Measurements from ENCODE around the gene HOOK2.

Gene HOOK2

DNA sequence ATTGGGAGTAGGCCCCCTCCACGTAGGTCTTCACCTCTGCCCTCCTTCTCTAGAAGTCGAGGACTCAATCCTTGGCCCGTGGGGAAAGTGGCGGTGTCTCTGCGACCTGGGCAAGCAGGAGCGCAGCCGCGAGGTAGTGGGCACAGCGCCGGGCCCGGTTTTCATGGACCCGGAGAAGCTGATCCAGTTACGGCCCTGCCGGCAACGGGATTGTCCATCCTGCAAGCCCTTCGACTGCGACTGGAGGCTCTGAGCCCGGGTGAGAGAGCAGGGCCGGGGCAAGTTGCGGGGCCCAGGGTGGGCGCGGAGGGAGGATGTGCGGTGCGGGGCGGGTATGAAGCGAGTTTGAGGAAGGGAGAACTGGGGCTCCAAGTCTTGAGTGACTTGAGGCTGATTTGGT lies 28.7 kb upstream of the HOOK2 start:
- Histone ChIP-seq H3K36me3 (ENCODE audit: control insufficient read depth in 2 of 2, insufficient read depth in 1 of 2, low read length in 2 of 2) (peaks cover 17 to 31% of the 10 kb centered on the region in 2 experiments; a peak in 2 of 3 replicates), H3K9me3 (ENCODE audit: control insufficient read depth, insufficient read depth, low read depth, low read length) (no peaks in the 10 kb centered on the region), H3K4me1 (ENCODE audit: control insufficient read depth, insufficient read depth, low read length) (no peaks in the 10 kb centered on the region; the same call in 1 of the 2 replicates), H3K4me3 (ENCODE audit: low read depth, low read length) (no peak overlapping the region), H3K27ac (ENCODE audit: extremely low read depth, low read depth, low read length) (no peak overlapping the region)
- CTCF ChIA-PET: interaction anchor here (0.6 to 16.5 kb wide), 3 partner anchors 21 to 43 kb away, joined by 3 to 386 read pairs (median 6); no protein-coding TSS in a partner anchor
- POLR2A ChIA-PET: no interaction called here
- TF ChIP-seq KLF8 (tag by site-specific recombination; IDR thresholded peaks at IDR 0.05) (no peak), ZNF133 (tag by site-specific recombination; IDR thresholded peaks at IDR 0.05) (no peak), ZNF311 (tag by site-specific recombination; IDR thresholded peaks at IDR 0.05; ENCODE audit: borderline replicate concordance) (no peak), ZNF169 (tag by site-specific recombination; IDR thresholded peaks at IDR 0.05) (no peak), ZNF707 (tag by site-specific recombination; IDR thresholded peaks at IDR 0.05) (no peak), PRDM1 (tag by site-specific recombination; IDR thresholded peaks at IDR 0.05) (no peak), ZNF155 (tag by site-specific recombination; IDR thresholded peaks at IDR 0.05) (no peak), ZSCAN16 (tag by site-specific recombination; IDR thresholded peaks at IDR 0.05) (no peak), ZBTB17 (tag by site-specific recombination; IDR thresholded peaks at IDR 0.05) (no peak), ZBTB8A (tag by site-specific recombination; IDR thresholded peaks at IDR 0.05) (no peak)
- TF ChIP-seq, protein P1, sequence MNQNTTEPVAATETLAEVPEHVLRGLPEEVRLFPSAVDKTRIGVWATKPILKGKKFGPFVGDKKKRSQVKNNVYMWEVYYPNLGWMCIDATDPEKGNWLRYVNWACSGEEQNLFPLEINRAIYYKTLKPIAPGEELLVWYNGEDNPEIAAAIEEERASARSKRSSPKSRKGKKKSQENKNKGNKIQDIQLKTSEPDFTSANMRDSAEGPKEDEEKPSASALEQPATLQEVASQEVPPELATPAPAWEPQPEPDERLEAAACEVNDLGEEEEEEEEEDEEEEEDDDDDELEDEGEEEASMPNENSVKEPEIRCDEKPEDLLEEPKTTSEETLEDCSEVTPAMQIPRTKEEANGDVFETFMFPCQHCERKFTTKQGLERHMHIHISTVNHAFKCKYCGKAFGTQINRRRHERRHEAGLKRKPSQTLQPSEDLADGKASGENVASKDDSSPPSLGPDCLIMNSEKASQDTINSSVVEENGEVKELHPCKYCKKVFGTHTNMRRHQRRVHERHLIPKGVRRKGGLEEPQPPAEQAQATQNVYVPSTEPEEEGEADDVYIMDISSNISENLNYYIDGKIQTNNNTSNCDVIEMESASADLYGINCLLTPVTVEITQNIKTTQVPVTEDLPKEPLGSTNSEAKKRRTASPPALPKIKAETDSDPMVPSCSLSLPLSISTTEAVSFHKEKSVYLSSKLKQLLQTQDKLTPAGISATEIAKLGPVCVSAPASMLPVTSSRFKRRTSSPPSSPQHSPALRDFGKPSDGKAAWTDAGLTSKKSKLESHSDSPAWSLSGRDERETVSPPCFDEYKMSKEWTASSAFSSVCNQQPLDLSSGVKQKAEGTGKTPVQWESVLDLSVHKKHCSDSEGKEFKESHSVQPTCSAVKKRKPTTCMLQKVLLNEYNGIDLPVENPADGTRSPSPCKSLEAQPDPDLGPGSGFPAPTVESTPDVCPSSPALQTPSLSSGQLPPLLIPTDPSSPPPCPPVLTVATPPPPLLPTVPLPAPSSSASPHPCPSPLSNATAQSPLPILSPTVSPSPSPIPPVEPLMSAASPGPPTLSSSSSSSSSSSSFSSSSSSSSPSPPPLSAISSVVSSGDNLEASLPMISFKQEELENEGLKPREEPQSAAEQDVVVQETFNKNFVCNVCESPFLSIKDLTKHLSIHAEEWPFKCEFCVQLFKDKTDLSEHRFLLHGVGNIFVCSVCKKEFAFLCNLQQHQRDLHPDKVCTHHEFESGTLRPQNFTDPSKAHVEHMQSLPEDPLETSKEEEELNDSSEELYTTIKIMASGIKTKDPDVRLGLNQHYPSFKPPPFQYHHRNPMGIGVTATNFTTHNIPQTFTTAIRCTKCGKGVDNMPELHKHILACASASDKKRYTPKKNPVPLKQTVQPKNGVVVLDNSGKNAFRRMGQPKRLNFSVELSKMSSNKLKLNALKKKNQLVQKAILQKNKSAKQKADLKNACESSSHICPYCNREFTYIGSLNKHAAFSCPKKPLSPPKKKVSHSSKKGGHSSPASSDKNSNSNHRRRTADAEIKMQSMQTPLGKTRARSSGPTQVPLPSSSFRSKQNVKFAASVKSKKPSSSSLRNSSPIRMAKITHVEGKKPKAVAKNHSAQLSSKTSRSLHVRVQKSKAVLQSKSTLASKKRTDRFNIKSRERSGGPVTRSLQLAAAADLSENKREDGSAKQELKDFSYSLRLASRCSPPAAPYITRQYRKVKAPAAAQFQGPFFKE (tag by site-specific recombination; IDR thresholded peaks at IDR 0.05; ENCODE audit: borderline replicate concordance): no peak

DNA sequence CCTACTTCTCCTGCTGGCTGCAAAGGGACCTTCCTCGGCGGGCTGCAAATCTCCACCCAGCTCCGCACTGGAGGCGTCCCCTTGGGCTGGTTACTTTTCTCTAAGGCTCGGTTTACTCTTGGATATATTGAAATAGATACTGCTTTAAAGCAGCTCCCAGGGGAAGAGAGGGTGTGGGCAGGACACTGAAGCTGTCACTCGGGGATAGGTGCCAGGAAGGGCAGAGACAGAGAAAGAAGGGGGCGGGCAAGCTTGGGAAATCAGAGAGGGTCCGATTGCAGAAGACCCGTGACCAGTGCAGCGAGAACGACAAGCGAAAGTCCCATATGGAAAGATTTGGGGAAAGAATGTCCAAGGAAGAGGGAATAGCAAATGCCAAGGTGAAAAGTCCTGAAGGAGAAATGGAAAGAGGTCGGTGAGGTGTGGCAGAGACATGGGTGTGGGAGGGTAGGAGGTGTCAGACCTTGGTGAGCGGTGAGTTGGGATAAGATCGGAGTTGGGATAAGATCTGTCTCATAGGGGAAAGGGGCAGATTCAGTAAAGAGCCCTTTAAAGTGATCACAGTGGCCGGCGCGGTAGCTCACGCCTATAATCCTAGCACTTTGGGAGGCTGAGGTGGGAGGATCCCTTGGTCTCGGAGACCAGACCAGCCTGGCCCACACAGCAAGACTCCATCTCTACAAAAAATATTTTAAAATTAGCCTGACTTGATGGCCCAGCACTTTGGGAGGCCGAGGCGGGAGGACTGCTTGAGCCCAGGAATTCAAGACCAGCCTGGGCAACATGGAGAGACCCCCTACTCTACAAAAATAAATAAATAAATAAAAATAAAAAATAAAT lies 27.1 kb upstream of the HOOK2 start:
- no peaks in the 10 kb centered on the region; the same call in 1 of the 2 replicates for H3K4me1 ChIP-seq (ENCODE audit: control insufficient read depth, insufficient read depth, low read length)
- H3K27ac ChIP-seq (ENCODE audit: extremely low read depth, low read depth, low read length): peak overlapping the region; percentile 76; the same call in 1 of the 2 replicates
- peak overlapping the region; percentile 86 for H3K4me3 ChIP-seq (ENCODE audit: low read depth, low read length)
- CTCF ChIA-PET: interaction anchor here (0.6 to 16.5 kb wide), 5 partner anchors 25 to 844 kb away, joined by 3 to 386 read pairs (median 3); no protein-coding TSS in a partner anchor
- no peaks in the 10 kb centered on the region for H3K9me3 ChIP-seq (ENCODE audit: control insufficient read depth, insufficient read depth, low read depth, low read length)
- POLR2A ChIA-PET: interaction anchor here (0.6 to 2.8 kb wide), 3 partner anchors 11 to 961 kb away, joined by 3 to 18 read pairs (median 5); partner anchors contain the start of gene JUNB
- H3K36me3 ChIP-seq (ENCODE audit: control insufficient read depth in 2 of 2, insufficient read depth in 1 of 2, low read length in 2 of 2): peaks cover 9 to 29% of the 10 kb centered on the region in 2 experiments; a peak in 2 of 3 replicates
- TF ChIP-seq ZNF335 (tag by site-specific recombination; conservative IDR thresholded peaks at IDR 0.05): no peak
- TF ChIP-seq ZNF366 (tag by site-specific recombination; conservative IDR thresholded peaks at IDR 0.05): no peak; the same call in 1 of the 2 replicates
- no peak for TF ChIP-seq ZNF596 (tag by site-specific recombination; IDR thresholded peaks at IDR 0.05)
- no peak for TF ChIP-seq ZNF701 (tag by site-specific recombination; IDR thresholded peaks at IDR 0.05)
- no peak for TF ChIP-seq ZNF571 (tag by site-specific recombination; IDR thresholded peaks at IDR 0.05)
- no peak for TF ChIP-seq KLF8 (tag by site-specific recombination; IDR thresholded peaks at IDR 0.05)
- TF ChIP-seq ZBTB17 (tag by site-specific recombination; IDR thresholded peaks at IDR 0.05): no peak
- no peak for TF ChIP-seq ZNF768 (tag by site-specific recombination; IDR thresholded peaks at IDR 0.05)
- TF ChIP-seq, protein P2, sequence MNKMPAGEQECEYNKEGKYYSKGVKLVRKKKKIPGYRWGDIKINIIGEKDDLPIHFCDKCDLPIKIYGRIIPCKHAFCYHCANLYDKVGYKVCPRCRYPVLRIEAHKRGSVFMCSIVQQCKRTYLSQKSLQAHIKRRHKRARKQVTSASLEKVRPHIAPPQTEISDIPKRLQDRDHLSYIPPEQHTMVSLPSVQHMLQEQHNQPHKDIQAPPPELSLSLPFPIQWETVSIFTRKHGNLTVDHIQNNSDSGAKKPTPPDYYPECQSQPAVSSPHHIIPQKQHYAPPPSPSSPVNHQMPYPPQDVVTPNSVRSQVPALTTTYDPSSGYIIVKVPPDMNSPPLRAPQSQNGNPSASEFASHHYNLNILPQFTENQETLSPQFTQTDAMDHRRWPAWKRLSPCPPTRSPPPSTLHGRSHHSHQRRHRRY (tag by site-specific recombination; IDR thresholded peaks at IDR 0.05): no peak
- TF ChIP-seq ZNF394 (tag by site-specific recombination; IDR thresholded peaks at IDR 0.05; ENCODE audit: borderline replicate concordance): no peak
- TF ChIP-seq KLF1 (tag by site-specific recombination; IDR thresholded peaks at IDR 0.05): 0 out of 2 replicates have a peak, but pooled peaks have one; percentile 54
- no peak for TF ChIP-seq ZNF843 (tag by site-specific recombination; IDR thresholded peaks at IDR 0.05)
- TF ChIP-seq EGR2 (tag by site-specific recombination; IDR thresholded peaks at IDR 0.05; ENCODE audit: low read depth): peak; percentile 82
- TF ChIP-seq, protein P3, sequence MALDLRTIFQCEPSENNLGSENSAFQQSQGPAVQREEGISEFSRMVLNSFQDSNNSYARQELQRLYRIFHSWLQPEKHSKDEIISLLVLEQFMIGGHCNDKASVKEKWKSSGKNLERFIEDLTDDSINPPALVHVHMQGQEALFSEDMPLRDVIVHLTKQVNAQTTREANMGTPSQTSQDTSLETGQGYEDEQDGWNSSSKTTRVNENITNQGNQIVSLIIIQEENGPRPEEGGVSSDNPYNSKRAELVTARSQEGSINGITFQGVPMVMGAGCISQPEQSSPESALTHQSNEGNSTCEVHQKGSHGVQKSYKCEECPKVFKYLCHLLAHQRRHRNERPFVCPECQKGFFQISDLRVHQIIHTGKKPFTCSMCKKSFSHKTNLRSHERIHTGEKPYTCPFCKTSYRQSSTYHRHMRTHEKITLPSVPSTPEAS (tag by site-specific recombination; IDR thresholded peaks at IDR 0.05): no peak
- no peak for TF ChIP-seq GFI1B (tag by site-specific recombination; IDR thresholded peaks at IDR 0.05)
- TF ChIP-seq WT1 (tag by site-specific recombination; IDR thresholded peaks at IDR 0.05): no peak
- peak; percentile 79 for TF ChIP-seq PRDM1 (tag by site-specific recombination; IDR thresholded peaks at IDR 0.05)
- TF ChIP-seq SP2 (tag by site-specific recombination; IDR thresholded peaks at IDR 0.05): no peak

Measured in HEK293 (cell line).